GM19238 (cell line): Measurements from ENCODE around the gene EDAR.

Experiments
- DNase-seq: peaks from one replicate; pipeline ENCODE4 v3.0.0; 2011; ENCODE audit warnings: low spot score; ENCODE audit not compliant: insufficient read length

The EDAR gene

DNA sequence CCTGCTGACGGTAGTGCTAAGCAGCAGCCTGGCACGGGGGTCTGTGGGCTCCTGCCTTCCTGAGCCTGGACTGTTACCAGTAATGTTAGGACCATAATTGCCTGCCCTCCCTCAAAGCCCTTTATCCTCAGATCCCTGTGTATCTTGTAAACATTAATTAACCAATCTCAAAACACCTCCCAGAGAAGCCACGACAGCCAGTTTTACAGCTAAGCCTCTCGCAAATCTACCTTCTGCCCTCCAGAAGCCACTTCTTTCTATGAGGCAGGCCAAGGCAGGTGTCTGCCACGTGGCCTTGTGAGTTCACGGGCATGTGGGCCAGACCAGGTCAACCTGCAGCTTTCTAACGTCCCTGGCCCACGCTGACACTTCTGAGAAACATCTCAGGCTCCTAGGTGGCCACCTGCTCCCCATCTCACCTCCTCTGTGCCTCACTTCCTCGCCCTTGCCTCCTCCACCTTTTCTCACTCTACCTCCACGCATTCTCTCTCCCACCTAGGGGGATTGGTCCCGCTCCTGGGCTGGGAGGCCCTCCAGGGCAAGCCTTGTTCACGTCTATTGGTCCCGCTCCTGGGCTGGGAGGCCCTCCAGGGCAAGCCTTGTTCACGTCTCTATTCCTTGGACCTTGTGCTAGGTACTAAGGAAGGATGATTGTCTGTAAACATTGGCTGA, 64.3 kb downstream of the EDAR start:
- no peak for DNase-seq

DNA sequence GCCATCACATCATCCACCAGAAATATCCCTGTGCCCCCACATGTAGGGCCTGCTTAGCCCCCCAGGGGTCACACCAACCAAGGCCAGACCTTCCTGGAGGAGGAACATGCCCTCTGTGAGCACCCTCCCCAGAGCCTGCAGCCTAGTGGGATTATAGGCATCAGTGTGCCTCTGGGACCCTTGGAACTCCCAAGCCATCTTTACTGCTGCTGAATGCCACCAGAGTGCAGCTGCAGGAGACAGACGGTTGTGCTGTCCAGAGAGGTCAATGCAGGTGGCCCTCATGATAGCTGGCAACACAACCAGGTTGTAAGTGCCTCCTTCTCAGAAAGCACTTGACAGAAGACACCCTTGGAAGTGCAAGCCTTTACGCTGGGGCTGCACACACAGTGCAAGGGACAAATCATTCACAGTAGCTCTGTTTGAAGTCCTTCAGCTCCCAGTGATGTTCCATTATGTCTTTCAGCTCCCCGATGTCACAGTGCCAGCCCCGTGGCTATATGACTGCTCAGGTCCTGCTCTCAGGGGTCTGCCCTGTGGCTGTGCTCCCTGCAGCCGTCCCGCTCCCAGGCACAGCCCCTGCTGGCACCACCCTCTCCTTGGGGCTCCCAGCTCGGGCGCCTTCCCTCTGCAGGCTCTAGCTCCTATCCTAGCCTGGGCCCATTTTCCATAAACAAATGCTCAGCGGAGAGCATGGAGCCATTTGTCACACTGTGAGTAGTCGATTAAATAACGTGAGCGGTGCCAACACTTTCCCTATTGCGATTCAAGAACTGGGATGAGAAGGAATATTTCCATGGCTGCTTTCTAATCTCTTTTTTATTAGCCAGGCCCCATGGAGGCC, 65.1 kb downstream of the EDAR start:
- no peak for DNase-seq

DNA sequence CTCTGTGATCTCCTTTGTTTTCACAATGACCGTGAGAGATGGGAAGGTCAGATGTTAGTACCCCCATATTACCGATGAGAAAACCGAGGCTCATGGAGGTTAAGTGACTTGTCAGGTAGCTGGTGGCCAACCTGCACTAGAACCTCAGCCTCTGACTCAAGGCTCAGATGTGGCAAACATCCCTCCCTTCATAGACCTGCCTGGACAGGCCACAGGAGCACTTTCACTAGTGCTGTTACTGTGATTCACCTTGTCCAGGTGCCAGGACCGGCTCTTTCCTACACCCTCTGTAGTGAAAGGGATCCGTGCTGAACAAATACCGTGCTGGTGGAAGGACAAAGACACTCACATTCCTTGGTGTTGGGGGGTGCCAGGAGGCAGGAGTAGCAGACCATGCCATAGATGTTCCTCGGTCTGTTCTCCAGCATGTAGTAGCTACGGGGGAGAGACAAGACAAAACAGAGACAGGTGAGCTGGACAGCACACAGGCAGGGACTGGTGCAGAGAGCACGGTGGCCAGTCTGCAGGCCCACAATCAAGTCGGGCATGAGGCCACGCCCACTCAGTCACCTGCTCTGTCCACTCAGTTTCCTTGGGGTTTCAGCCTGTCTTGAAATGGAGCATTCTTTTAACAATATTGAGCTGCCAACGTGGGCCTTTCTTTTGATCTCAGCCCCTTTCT, 65.9 kb downstream of the EDAR start:
- DNase-seq = no peak

DNA sequence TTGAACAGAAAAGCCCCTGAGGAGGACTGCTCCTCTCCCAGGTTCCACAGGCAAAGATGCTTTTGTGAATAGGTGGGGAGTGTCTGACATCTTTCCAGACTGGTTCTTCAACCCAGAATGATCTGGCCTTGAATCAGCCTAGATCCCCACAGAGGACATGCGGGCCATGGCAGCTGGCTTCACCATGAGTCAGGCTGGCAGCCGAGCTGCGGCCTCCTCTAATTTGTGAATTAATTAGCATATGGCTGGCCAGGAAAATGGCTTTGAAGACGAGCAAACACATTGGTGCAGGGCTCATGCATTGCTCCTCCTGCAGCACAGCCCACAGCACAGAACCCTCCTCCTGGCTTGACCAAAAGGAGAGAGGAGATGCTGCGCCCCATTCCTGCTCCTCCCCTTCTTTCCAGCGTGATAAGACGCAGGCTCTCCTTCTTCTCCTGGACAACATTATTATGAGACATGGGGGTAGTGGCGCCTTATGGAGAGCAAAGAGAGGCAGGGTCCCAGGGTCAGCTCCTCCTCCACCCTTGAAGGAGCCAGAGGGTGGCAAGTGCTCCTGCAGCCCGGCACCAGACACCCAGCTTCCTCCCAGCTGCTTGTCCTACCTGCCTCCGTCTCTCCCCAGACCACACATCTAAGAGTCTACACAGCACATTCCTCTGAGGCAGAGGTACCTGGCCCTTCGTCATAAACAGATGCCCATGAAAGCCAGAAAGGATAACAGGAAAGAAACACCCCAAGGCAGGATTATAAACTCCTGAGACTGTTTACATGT, 66.7 kb downstream of the EDAR start:
- DNase-seq = no peak

DNA sequence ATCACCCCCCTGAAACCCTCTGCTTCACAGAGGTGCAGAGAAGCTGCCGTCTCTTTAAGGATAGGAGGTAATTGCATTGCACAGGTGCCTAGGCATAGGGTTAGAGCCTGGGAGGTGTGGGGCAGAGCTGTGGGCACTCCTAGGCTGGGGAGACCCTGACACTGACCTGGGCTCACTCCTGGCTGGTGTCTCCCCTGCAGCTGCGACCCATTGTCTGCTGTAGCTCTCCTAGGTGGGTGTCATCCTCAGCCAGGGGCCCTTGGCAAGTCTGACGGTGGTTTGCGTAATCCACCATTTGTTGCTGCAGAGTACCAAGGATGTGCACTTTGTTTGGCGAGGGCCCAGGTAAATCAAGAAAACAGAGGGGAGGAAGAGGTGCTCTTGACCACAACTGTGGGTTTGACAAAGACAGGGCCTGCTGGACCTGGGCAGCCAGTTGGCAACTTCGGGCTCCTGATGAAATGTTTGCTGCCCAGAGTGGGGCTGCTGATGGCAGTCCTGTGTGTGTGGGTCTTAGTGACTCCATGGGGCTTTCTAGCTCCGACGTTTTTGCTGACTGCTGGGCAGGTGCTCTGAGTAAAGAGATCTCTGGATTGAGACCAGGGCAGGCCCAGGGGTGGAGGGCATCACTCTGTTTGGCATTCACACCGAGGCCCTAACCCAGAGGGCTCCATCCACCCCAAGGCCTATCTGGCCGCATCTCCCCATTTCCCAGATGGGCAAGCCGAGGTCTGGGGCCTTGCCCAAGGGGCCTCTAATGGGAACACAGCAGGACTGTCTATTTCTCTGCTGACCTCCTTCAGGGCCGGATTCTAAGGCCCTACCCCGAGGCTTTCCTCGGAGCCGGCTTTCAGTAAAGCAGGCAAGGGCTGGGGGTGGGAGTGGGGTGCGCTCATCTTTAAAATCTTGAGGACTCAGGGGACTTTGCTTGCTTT, 67.7 kb downstream of the EDAR start:
- DNase-seq = no peak

DNA sequence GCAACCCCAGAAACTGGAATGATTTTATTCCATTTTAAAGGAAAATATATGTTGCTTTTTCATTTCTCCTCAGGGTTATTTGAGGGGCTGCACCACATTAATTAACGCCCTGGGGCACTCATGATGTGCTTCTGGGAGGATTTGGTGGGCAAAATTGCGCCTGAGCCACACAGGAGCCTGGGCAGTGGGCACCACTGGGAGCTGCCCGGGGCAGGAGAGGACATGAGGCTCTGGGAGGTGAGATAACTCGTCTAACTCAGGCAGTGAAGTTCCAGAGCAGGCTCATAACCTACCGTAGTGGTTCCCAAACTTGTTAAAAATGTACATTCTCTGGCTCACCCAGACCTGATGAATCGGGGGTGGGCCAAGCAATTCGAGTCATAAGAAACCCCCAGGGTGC, 68.3 kb downstream of the EDAR start:
- DNase-seq = no peak

DNA sequence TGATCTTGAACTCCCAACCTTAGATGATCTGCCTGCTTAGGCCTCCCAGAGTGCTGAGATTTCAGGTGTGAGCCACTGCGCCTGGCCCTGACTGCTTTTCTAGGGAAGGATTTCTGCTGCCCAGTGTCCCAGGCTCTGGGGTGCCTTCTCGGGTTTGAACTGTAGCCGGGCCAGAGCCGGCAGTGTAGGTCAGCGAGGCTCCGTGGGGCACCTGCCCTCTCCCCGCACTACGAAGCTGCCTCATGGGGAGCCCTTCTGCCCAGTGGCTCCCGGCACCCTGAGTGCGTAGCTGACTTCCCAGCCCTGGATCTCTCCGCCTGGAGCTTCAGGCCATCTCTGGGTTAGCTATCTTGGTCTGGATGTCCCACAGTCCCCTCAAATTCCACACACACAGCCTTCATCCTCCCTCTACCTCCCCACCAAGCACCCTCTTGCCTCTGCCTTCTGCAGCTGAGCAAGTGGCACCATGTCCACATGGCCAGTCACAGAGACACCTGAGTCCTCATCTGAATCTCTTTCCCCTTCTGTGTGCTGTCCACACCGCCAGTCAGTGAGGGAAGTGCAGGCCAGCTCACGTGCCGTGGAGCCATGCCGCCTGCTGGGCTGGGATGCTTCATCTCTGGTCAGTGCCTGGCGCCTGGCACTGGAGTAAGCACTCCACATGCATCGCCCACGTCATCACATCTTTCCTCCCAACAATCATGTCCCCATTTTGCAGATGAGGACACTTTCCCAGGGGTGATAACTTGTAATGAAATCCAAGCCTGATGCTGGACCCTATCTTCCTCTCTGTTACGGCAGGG, 69.2 kb downstream of the EDAR start:
- DNase-seq = no peak

DNA sequence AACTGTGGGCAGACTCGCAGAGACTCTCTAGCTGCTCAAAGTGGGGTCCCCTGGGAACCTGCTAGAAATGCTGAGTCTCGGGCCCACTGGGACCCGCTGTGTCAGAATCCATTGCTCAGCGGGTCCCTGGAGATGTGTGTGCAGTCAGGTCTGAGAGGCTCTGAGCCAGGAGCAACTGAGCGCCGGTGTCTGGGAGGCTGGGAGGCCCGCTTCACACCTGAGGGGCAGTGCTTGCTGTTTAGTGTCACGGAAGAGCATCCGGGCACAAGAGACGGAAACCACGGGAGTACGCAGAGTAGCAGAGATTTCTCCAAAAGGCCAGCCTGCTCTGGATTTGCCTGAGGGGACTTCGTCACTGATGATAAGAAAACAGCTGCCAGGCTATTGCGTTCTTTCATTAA, 70.1 kb downstream of the EDAR start:
- no peak for DNase-seq

DNA sequence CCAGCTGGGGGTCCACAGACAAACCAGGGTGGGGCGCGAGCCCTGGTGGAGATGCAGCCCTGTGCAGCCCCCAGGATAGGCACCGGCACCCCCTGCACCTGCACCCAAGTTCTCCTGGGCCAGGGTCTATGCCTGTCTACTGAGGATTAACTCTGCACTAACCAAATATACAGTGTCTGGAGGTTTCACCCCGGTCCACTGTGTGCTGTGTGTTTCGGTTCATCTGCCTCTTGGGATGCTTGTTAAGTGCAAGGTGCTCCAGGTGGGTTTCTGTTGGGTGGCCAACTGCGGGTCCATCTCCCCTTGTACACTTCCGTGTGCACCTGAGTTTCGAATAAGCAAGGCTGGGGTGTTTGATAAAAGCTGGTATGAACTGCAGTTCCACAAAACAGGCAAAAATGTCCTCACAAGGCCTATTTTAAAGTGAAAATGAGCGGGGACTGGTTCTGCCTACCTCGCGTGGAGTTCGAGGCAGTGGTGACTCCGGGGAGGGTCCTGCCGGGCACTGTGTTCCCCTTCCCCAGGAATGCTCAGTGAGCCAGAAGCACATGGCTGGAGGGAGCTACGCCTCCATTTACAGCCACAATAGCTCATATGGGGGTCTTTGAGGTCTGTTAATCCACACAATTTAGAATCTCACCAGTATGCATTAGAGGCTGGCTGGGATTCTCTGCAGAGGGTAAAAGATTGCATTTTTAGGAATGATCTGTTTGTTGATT, 70.7 kb downstream of the EDAR start:
- no peak for DNase-seq

DNA sequence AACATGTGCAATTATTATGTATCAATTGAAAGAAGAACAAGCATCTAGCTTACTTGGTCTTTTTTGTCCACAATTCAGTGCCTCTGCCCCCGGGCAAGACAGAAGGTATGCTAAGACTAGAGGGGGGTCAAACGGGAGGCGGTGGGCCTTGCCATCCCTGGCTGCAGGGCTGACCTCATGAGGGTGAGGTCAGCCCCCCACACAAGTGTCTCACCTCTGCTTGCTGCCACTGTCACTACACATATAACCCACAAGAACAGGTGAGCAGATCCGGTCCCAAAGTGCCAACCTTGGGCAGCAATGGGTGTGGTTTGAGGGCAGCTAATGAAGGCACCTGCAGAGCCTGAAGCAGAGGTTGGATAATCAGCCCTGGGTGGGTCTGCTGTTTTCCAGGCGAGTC, 71.5 kb downstream of the EDAR start:
- DNase-seq = no peak

DNA sequence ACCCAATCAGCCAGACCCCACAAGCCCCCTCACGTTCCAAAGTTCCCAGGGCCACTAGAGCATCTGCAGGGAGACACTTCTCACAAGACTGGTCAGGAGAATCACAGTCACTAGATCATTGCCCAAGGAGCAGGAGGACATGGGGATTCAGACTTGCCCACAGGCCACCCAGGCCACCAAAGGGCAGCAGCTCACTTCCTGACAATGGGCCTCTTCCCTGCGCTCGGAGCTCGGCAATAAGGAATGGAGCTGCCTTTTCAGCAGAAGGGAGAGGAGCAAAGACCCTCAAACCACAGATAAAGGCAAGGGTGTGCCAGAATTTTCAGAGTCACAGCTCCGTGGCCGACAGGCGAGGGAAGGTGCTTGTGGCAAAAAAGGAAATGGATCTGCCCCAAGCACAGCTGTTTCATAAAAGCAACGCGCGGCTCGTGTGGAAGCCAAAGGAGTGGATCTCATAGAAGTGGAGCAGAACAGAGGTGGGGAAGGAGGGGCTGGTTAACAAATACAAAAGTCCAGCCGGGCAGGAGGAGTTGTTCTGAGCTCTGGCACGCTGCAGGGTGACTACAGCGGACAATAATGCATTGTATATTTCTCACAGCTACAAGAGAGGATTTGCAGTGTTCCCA, 72.1 kb downstream of the EDAR start:
- DNase-seq = no peak

DNA sequence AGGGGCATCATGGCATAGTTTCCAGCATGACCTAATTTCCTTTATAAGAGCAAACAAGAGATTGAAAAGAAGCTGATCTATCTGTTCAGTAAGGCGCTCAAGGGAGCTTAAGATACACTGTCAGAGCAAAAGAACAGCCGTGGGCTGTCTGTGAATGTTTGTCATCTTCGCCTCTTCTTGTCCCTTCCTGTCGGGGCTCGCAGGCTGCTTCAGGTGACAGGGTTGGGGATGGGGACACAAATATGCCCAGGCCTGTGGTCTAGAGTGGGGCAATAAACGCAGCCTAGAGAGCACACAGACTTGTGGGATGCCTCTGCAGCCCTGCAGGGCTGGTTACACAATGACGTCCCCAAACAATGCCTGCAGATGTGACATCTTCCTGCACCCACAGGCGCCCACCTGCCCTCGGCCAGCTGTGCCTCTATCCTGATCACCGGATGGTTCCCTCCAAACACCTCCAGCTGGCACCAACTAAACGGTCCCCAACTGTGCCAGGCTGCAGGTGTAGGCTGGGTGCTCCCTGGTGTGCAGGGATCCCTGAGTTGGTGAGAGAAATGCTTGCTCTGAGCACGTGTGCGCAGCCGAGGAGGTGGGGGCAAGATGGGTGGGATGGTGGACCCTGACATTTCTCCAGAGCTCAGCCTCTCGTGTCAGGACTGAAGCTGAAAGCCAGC, 72.8 kb downstream of the EDAR start:
- DNase-seq = no peak

DNA sequence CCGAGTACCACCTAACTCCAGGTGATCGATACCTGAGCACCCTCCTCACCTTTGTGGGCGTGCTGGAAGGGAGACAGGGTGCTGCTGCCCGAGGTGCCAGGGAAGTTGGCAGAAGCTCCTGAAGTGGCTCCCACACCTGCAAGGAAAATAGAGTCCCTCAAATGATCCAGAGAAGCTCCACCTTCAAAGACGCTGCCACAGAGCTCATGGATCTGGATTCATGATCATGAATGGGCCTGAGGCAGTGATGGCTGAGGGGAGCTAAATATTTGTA, 76.5 kb downstream of the EDAR start:
- DNase-seq = no peak

DNA sequence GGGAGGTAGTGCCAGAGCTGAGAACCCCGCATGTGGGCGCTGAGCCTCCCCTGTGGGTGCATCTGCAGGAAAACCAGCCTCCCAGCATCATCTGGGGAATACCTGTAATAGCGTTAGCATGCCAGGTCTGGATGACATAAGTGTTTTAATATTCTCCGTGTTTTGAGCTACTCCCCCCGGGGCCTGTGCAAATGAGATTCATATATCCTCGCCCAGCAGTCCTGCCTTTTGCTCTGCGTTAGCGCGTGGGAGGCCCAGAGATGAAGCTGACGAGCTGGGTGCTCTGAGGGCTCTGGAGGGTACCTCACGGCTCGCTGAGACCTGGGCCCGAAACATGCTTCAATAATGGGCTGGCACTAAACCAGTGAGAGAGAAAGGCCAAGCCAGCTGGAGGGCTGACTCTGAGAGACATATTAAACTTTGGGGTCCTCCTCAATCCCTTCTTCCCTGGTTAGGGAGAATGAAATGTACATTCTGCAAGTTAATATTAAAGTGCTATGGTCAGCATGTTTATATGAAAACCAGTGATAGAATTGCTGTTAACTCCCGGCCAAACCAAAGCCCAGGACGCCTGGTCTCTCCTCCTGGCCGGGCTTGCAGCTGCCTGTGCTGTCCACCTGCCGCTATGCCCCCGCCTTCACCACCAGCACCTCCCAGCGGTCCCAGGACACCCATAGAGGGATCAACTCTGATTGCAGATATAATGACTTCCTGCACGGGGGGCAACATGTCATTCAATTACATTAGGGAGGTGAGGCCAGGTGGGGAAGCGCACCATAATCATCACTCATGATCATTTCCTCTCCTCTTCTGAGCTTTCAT, 77.0 kb downstream of the EDAR start:
- no peak for DNase-seq

DNA sequence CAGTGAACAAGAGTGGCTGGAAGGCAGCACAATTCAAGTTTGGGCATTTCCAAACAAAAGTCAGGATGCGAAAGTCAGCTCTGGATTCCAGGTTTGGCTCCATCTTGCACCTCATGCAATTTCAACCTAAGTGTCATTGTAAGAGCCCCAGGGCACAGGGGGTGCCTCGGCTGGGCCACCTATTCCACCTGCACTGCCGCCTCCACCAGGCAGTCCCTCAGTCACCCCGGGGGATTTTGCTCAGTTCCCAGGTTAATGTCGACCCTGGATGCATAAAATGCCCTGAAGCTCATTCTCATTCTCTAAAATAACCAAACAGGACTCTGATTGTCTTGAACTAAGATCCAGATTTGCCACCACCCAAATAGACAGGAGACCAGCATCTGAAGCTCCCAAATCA, 77.6 kb downstream of the EDAR start:
- DNase-seq = no peak

DNA sequence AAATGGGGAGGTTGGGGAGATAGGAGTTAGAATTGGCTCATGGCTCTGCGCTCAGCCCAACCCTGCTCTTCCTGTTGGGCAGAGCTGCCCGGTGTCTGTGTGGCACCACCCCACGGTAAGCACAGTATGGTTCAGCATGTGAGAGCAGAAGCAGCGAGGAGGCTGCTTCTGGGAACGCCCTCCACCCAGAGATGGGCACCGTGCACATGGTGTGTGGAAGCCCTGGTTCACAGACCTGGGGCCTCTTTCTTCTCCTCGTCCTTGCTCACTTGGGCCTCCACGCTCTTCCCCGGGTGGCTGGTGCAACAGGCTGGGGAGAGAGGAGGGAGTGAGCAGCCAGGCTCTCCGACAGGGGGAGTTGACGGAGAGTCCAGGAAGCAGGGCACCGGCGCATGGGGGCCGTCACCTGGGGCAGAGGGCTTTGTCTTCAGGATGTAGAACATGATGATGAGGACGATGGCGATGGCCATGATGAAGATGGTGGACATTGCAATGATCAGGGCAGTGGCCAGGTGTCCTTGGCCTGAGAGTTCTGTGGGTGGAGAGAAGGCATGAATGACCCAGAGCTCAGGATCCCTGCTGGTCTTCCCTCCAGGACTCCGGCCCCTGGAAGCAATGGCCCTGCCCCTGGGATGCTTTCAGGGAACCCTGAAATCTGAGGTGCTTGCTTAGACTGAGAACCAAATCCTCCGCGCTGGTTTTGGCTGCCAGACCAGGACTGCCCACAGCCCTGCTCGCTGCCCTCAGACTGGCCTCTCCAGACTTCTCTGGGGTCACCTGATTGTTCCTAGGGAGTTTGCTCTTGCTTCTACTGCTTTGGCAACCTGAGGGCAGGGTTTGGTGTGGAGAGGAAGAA, 78.3 kb downstream of the EDAR start:
- no peak for DNase-seq

DNA sequence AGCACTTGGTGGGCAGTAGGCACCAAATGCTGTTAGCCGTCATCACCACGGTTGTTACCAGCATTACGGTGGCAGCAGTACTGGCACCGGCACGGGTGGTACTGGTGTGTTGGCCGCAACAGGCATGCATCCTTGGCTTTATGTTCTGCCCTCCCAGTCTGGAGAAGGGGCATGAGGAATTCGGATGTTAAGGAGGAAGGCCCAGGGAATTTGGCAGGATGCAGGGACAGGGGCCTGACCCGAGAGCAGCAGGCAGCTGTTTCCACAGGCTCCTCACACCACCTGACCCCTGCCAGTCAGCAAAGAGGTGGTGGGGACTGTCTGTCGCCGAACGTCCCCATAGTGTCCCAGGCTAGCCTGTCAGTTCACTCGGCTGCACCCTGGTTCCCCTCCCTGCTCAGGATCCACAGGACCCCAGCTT, 79.0 kb downstream of the EDAR start:
- DNase-seq = no peak
